NT2/D1 (cell line): Measurements from ENCODE around the gene TMEM35A.

Experiments used
- SUZ12 ChIP-seq: IDR thresholded peaks from 2 replicates; pipeline ENCODE4 v1.6.1; 2011; ENCODE audit not compliant: insufficient read length, insufficient read depth; ENCODE audit errors: extremely low read depth
- YY1 ChIP-seq: IDR thresholded peaks from 2 replicates; pipeline ENCODE4 v1.6.1; 2011; ENCODE audit not compliant: insufficient read length, insufficient read depth
- ZNF274 ChIP-seq: IDR thresholded peaks from 2 replicates; pipeline ENCODE4 v1.6.1; 2011; ENCODE audit warnings: mild to moderate bottlenecking, low read depth, low read length

- TF ChIP-seq ZNF274, result no peak
- no peak for TF ChIP-seq SUZ12
- no peak for TF ChIP-seq YY1
Observed at GRCh38 chrX:101037231-101037630, 41.4 kb upstream of the TMEM35A start.
